Anterior cingulate cortex (tissue), 58 donors: ENCODE data around the gene GRAP2.
A peak's percentile ranks its signal among the peaks of the same experiment; 100 is the strongest.

Experiments used
- DNase-seq, 58 donors: peaks; one replicate each; lab custom pipeline; 2025; lab: John Stamatoyannopoulos, UW

GRAP2 gene

DNA sequence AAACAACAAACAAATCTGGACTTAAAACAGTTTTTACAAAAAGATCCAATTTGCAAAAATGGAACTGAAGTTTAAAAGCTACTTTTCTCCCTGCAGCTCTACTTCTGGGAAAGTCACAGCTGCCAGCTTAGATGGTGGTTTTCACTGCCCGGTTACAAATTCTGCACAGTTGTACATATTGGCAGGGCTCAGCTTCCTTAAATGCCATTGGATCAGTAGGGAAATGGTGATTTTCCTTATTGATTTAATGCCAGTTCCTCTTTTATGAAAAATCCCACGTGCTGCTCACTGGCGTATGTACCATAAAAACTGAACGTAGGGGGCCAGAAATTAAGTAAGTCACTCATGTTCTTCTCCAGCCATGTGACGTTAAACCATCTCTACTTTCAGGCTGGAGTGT lies 22.8 kb downstream of the GRAP2 start:
- DNase-seq, result no peak

DNA sequence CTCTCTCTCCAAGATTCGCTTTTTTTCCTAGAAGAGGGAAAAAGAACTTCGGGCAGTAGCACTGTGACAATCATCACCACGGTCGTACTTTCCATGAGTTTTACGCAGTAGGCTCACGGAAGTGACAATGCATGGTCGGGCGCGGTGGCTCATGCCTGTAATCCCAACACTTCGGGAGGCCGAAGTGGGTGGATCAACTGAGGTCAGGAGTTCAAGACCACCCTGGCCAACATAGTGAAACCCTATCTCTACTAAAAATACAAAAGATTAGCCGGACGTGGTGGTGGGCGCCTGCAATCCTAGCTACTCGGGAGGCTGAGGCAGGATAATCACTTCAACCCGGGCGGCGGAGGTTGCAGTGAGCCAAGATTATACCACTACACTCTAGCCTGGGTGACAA lies 23.4 kb downstream of the GRAP2 start:
- no peak for DNase-seq

DNA sequence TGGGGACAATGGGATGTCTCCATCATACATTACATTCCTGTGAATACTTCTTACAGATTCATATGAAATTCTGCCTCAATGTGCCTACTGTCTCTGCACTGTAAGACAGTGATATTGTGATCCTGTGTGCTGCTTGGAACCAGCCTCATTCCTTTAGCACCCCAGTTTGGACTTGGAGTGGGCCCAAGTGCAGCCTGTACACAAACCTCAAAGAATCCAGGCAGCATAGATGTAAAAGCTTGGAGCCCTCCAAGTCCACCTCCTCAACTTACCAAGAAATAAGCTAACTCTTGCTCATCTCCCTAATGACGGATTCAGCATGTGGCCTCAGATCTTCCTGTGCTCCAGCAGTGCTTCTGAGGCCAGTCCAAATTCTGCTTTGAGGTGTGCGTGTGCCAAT lies 24.4 kb downstream of the GRAP2 start:
- peak in 8 of 58 donors; percentile 8 to 56 (median 12) for DNase-seq

DNA sequence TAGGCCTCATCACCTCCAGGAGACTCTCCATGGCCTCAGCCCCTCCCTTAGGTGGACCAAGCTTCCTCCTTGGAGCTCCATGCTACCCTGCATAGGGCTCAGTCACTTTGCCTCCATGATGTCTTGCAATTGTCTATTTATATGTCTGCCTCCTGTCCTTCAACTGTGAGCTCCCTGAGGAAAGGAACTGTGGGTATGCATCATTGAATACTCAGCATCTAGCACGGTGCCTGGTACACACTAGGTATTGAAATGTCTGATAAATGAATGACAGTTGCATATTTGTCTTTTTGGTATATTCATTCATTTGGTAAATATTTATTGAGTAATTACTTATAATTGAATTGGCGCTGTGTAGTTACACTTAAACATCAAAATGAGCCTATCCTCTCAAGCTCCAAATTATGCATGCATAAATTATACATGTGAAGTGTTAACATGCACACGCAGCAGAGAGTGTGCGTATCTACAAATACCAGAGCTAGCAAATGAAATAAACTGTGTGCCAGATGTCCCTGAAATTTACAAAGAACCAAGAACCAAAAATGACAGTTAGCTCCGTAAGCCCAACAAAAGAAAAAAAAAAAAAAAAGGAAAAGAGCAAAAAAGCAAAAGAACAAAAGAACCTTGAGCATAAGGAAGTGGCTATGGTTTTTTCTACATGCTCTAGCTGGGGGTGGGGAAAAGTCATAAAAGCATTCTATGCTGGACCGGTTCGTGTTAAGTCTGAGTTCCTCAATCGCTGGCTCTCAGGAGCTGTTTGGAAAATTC lies 25.2 kb downstream of the GRAP2 start:
- DNase-seq, result no peak

DNA sequence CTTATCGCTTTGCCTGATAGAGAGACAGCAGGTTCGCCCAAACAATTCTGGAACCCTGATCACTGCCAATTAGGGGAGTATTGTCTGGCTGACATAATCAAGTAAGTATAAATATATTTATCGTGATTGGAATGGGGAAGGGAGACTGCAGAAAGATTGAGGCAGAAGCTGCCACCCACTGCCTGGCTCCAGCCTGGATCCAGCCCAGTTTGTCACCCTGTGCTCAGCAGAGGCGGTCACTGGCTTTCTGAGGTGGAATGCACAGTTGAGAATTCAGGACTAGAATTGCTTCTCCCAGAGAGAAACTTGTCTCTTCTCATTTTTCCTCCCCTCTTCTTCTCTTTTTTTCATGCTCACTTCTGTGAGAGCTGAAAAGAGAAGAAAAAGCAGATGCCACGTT lies 25.9 kb downstream of the GRAP2 start:
- peak in 6 of 58 donors; percentile 6 to 31 (median 13) for DNase-seq

DNA sequence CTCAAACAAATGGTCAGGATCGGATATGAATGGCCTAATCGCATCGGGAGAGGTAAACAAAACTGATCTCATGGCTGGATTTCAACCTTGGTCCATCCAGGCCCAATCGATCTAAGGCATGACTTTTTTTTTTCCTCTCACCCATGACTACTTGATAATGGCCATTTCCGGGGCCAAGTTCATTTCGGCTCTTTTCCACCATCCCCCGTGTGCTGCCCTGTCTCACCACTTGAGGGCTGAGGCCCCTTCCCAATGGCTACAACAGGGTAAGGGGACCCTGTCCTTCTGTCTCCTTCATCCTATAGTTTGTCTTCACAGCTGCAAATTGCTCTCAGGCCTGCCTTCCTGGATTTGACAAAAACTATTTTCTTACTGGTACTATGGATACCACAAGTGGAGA lies 26.7 kb downstream of the GRAP2 start:
- DNase-seq, result no peak

DNA sequence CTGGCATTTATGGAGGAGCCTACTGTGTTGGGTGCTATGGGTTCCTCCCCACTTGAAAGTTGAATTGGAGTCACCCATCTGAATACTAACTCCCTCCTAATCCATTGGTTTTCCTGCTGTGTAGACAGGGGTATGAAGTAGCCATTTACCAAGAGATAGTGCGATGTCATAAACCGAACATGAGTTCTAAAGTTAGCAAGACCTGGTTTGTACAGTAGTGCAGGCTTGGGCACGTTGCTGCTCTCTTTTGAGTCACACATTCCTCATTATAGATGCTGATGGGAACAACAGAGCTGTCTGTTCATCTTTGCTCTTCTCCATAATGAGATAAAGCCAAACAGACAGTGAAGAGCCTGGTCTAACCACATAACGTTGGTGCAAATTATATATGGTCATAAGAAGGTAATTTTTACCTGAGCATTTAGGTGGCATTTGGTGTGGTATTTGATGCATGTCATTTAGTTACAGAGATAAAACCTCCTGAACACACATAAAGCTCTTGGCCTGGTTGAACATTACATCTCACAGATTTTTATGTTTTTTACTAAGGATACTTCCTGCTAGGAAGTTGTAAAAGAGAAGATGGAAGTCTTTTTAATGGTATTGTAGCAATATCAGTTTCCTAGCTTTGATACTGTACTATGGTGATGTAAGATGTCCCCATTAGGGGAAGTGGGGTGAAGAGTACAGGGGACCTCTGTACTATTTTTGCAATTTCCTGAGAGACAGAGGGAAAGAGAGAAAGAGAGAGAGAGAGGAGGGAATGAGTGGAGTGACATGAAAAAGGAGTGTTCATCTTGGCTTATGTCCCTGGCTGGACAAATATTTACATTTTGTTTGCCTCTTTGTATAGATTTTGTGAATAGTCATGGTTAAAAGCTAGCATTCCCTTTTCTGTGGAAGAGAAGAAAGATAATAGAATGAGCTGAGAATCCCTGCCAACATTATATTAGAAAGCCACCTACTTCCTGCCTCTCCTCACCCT lies 27.9 kb downstream of the GRAP2 start:
- DNase-seq, result no peak

DNA sequence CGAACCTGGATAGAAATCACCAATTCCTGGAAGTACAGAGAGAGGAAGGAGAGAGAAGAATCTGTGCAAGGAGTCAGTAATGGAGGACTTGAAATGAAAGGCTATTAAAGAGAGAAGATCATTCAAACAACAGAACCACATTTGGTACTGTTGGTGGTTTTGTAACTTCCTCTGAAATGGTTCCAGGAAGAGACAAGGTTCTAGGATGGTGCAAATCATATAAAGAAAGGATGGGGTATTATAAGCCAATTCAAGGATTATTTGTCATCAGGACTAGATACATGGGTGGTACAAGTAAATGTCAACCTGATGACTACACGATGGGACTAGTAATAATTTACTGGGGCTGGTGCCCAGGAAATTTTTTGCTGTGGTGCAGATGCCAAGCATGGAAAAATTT lies 30.4 kb downstream of the GRAP2 start:
- DNase-seq, result no peak

DNA sequence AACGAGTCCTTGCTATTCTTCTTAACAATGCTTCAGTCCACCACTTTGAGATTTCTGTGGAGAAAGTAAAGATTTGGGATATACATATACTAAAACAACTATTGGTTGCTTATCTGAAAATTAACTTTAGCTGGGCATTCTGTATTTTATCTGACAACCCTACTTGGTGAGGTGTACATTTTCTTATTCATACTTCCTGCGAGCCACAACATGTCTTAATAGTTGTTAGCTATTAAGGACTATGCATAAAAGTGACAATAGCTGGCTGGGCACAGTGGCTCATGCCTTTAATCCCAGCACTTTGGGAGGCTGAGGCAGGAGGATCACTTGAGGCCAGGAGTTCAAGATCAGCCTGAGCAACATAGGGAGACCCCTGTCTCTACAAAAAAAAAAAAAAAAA lies 31.3 kb downstream of the GRAP2 start:
- no peak for DNase-seq

DNA sequence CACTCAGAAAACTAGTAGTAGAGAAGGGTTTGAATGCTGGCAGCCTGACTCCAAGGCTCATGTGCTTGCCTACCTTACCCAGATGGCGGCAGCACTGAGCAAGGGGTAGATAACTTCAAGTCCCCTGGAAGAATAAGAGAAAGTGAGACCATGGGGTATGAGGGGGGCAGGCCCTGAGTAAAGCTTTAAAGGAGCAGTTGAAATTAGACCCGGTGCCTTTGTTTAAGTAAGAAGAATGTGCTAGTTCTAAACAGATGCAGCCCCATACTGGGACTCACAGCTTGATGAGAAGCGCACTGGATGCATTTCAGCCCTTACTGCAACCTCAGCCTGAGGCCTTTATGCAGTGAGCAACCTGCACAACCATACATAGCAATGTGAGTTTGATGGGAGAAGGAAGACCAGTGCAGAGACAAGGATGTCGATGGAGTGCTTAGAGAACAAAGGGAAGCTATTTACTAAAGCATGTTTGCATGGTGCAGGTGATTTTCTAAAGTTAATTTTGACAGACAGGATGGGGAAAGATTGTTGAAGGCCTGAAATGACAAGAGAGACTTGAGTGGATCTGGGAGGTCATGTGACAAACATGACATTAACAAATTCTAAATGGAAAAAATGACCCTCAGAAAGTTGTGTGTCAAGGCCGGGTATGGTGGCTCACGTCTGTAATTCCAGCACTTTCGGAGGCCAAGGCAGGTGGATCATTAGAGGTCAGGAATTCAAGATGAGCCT lies 32.2 kb downstream of the GRAP2 start:
- no peak for DNase-seq

DNA sequence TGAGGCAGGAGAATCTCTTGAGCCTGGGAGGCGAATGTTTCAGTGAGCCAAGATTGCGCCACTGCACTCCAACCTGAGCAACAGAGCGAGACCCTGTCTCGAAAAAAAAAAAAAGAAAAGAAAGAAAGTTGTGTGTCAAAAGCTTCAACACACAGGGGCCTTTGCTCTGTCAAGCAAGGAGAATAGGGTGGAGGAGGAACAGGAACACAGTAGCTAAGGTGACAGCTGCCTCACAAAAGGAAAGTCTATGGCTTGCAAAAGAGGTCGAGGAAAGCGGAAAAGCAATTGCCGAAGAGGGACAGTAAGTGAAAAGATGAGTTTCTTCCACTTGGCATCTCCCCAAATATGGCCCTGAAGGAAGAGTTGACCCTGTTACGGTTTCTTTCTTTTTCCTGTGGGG lies 32.9 kb downstream of the GRAP2 start:
- no peak for DNase-seq

DNA sequence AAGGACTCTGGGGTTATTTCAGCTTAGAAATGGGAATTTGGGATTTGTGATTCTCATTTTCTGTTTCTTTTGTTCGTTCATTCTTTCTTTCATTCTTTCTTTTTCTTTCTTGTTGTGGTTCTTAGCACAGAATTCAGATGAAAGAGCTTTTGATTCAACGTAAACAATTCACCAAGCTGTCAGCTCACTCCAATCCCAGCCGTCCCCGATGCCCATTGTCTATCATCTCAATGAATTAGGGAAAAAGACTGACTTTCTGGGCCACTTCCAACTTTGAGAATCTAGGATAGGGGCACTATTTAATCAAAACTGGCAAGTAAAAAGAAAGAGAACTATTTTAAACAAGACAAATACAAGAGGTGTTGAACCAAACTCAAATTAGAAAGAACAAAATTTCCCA lies 34.2 kb downstream of the GRAP2 start:
- peak in 6 of 58 donors; percentile 5 to 23 (median 7) for DNase-seq

DNA sequence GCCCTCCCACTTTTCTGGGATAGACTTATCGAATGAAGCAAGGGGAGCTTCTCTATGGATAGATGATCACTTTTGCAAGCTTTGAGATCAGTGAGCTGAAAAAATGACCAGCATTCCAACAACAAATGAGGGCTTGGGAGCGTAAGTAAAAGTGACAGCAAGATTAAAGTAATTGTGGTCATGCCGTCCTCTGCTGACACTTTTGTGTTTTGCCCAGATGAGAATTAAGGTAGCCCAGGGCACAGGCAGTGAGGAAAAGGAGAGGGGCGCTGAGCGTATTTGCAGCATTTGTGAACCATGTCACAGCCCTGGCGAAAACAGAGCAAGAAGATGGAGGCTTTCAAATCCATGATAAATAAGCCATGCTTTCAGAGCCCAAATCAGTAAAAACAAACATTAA lies 34.7 kb downstream of the GRAP2 start:
- no peak for DNase-seq

DNA sequence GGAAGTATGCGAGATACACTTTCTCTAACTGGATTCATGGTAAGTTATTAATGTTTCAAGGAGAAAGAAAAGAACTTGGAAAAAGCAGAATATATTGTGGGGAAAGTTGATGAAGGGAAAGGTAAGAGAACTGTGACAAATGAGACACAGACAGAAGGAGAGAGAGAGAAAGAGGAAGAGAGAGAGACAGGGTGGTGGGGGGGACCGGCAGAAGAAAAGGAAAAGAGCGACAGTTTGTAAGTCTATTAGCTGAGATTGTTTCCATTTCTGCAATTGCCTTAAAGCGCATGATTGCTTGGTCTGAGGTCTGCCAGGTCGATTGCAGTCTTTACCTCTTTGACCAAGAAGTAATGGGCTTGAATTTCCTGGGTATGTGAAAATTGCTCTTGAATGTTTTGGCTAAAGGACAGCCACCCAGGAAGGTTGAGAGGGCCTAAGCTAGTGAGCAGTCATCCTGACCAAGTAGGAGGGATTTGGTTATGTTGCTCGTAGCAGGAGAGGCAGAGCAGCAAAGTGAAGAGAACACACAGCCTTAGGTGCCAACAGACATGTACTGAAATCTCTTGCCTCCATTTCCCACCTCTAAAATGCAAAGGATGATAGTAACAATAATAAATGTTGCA lies 35.8 kb downstream of the GRAP2 start:
- DNase-seq, result no peak

DNA sequence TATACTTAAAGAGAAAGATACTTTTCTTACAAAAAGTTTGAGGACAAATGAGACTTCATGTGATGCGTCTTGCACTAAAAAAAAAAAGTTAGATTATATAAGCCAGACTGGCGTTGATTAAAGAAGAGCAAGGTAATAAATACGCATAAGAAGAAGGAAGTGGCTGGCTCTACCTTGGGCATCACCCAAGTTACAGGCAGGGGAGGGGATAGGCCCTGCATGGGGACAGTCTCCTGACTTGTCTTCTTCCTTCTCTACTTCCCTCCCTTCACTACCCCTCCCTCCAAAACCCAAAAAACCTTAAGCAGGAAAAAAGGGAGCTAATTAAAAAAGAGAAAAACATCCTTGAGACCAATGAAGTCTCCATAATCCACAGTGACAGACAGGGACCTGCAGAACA lies 37.0 kb downstream of the GRAP2 start:
- DNase-seq, result no peak

DNA sequence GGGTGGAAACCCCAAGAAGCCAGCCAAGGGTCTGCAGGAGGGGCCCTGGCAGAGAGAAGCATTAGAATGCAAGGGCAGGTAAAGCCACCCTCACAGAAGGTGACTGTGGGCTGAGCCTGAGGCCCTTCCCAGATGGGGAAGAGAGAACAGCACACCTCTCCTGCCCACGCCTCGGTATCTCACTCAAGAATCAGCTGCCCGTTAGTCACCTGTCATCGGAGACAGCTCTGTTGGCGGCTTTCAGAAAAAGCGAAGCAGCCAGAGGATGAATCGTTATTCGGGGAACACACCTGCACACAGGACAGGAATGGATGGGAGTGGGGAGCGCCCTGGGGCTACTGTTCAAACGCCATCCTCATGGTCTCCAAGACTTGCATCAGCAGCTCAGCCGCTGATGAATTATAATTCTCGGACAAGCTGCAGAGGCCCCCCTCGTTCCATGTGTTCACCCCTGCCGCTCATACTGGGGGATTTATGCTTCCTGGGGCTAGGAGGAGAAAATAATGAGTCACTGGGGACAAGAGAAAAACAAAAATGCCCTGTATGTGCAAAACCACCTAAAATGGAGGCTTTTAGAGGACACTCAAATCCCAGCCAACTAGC lies 37.7 kb downstream of the GRAP2 start:
- no peak for DNase-seq

DNA sequence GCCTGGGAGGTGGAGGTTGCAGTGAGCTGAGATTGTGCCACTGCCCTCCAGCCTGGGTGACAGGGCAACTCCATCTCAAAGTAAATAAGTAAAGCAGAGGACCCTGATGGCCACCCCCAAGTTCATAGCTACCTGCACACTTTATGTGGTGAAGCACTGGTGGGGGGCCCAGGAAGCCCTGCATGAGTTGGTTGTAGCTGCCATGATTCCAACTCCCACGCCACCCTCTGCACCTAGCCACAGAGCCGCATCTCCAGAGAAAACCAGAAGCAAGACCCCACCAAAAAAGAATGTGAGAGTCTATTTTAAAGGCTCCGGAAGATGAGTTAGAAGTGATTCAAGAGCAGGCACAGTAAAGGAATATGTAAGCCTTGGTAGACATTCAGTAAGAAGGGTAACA lies 38.9 kb downstream of the GRAP2 start:
- DNase-seq, result no peak

DNA sequence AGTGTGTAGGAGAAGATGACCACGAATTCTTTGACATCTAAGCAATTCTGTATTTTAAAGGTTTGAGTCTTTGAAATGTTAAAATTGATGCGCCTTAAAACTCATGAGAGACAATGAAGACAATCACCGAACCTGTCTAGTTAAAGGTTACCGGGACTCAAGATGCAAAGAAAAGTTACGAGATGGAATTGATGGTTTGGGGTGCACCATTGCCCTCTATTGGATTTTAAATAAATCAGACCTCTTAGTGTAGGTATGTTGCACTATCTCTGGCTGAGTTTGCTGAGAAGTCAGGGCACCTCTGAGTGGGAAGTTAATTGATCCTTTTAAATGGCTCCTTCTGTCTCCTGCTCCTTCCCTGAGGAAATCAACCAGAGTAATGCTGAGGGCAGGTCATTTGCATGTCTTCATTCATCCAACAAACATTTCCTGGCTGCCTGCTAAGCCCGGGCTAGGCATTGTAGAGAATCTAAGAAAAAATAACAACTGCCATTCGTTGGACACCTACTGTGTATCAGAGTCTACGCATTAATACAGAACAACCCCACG lies 39.9 kb downstream of the GRAP2 start:
- no peak for DNase-seq

DNA sequence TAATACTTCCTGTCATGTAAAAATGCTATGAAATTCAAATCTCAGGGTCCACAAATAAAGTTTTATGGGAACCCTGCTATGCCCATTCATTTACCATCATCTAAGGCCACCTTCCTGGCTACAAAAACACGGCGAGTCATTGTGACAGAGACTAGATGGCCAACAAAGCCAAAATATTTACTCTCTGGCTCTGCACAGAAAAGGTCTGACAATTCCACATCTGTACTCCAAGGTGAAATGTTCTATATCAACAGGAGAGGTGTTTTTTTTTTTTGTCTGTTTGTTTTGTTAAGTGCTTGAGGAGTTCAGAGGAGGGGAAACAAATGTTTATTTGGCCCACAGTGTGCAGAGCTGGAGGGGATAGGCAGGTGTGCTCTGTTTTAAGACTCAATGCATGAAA lies 40.7 kb downstream of the GRAP2 start:
- no peak for DNase-seq
